ENCODE results near the gene GATA2. TPM values are rescaled to one million over a fixed set of nuclear protein-coding genes. Genes with fewer than 3 reads are reported as not detected.
A peak's percentile ranks its signal among the peaks of the same experiment; 100 is the strongest.

GATA2 gene
- total and polyA plus RNA-seq, 2 of the 8 experiments (the other 6 are each of a cell fraction or from before 2014, with no cell fraction given) = 0.03 to 0.30 TPM

DNA sequence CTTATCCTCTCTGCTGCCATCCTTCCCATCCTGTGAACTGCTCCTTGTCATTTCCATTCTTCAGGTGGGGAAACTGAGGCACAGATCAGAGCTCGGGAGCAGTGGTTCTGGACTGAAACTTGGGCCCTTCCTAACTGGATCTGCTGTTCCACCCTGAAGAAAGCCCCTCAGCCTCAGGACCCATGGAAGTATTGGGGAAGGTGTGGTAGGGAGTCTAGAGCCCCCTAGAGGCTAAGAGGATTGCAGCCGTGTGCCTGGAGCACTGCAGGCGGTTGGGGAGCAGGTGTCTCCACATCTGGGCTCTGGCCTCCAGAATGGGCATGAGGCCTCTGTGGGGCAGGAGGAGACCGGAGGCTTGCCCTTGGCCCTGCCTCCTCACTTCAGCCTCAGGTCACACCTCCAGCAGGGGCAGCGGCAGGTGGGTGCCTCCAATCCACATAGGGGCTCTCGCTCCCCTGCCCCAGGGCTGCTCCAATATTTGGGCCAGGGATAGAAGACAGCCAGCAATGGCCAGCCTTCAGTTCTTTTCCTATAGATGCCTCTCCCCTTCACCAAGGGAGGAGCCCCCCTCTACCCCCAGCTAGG lies 54.4 kb downstream of the GATA2 start:
- peaks cover 5 to 16% (median 12%) of the 10 kb centered on the region in 4 experiments for H3K4me1 ChIP-seq (replicated peaks in 1 of 4; ENCODE audit: control insufficient read depth in 3 of 4, insufficient read depth in 4 of 4, low read length in 3 of 4)
- no peak overlapping the region for H2AK5ac ChIP-seq (ENCODE audit: low read depth, low read length)
- no peak overlapping the region for H3K27ac ChIP-seq (ENCODE audit: low read depth, low read length)
- no peak overlapping the region for H2BK12ac ChIP-seq (ENCODE audit: low read depth, low read length)
- H3K9ac ChIP-seq (replicated peaks in 1 of 4; ENCODE audit: extremely low read depth in 1 of 4, low read depth in 3 of 4, low read length in 3 of 4) = no peak overlapping the region
- H3K18ac ChIP-seq (ENCODE audit: extremely low read depth, low read length) = no peak overlapping the region
- H3K27me3 ChIP-seq (replicated peaks in 1 of 4; ENCODE audit: control insufficient read depth in 3 of 4, extremely low read depth in 1 of 4, insufficient read depth in 3 of 4, low read length in 3 of 4) = peaks cover 0 to 17% (median 7%) of the 10 kb centered on the region in 4 experiments; a peak in 5 of 7 replicates
- no peak overlapping the region for H3K14ac ChIP-seq (ENCODE audit: insufficient read length)
- no peak overlapping the region for H4K8ac ChIP-seq (ENCODE audit: extremely low read depth, insufficient read depth, low read length)
- H3K23ac ChIP-seq (ENCODE audit: insufficient read length) = no peak overlapping the region
- FAIRE-seq (peak; percentile 39), DNase-seq (ENCODE audit: low read depth in 1 of 2, low spot score in 2 of 2) (no peak)
- CTCF ChIA-PET (ENCODE audit: partially characterized antibody) = interaction anchor here (0.6 to 12.6 kb wide), 36 partner anchors 10 to 359 kb away, joined by 3 to 144 read pairs (median 4); partner anchors contain the start of gene DNAJB8
- no peak overlapping the region for H3K56ac ChIP-seq (replicated peaks; ENCODE audit: insufficient read length, low read depth, low read length)
- H3K4me3 ChIP-seq (ENCODE audit: extremely low read depth in 1 of 4, insufficient read depth in 2 of 4, low read depth in 3 of 4, low read length in 4 of 4) = no peak overlapping the region
- H3K79me1 ChIP-seq (ENCODE audit: low read depth, low read length) = no peaks in the 10 kb centered on the region
- POLR2A ChIA-PET (ENCODE audit: partially characterized antibody) = interaction anchor here (0.5 kb wide), 1 partner anchor 36 kb away, joined by 4 read pairs; no protein-coding TSS in a partner anchor
- H4K5ac ChIP-seq (ENCODE audit: insufficient read length, low read depth, low read length) = no peak overlapping the region
- H2AFZ ChIP-seq (ENCODE audit: low read length) = no peak overlapping the region
- no peak overlapping the region for H2BK5ac ChIP-seq (ENCODE audit: low read depth, low read length)
- H3K4ac ChIP-seq (replicated peaks; ENCODE audit: insufficient read length, low read depth, low read length) = no peak overlapping the region
- no peaks in the 10 kb centered on the region for H3K36me3 ChIP-seq (ENCODE audit: control insufficient read depth in 2 of 4, insufficient read depth in 4 of 4, low read length in 3 of 4)
- no peaks in the 10 kb centered on the region for H3K79me2 ChIP-seq (ENCODE audit: control insufficient read depth in 1 of 2, insufficient read depth in 2 of 2, low read length in 2 of 2)
- 74% methylated on average over 6 of the region's 6 CpGs; no CpG with 5 or more reads in 1 of the 2 experiments for WGBS, 2 experiments (ENCODE audit: extremely low coverage in 1 of 2, insufficient coverage in 1 of 2, insufficient read length in 1 of 2, insufficient replicate concordance in 2 of 2, low coverage in 1 of 2, low lambda C conversion rate in 2 of 2, missing lambda C conversion rate in 1 of 2)
- no peaks in the 10 kb centered on the region for H3K23me2 ChIP-seq (ENCODE audit: low read depth, low read length)
- H3K9me3 ChIP-seq (ENCODE audit: insufficient read depth in 2 of 2, low read depth in 1 of 2, low read length in 1 of 2) = no peaks in the 10 kb centered on the region
- H2BK20ac ChIP-seq (ENCODE audit: low read length) = no peak overlapping the region
- H4K20me1 ChIP-seq (replicated peaks in 1 of 2; ENCODE audit: control insufficient read depth in 1 of 2, insufficient read depth in 2 of 2, low read length in 2 of 2) = peaks cover 0 to 4% of the 10 kb centered on the region in 2 experiments
- no peak overlapping the region for H3K4me2 ChIP-seq (ENCODE audit: insufficient read depth in 1 of 2, low read depth in 2 of 2, low read length in 2 of 2)
- no peak overlapping the region for H4K91ac ChIP-seq (replicated peaks; ENCODE audit: insufficient read length, low read length)
- no peak overlapping the region for H2BK15ac ChIP-seq (ENCODE audit: low read length)
- H2BK120ac ChIP-seq (replicated peaks; ENCODE audit: low read depth, low read length) = no peak overlapping the region
- TF ChIP-seq TAF7 (optimal IDR thresholded peaks at IDR 0.05; ENCODE audit: borderline replicate concordance, low read depth, low read length) (peak; percentile 28), SAP30 (IDR thresholded peaks at IDR 0.05; ENCODE audit: insufficient read depth, insufficient replicate concordance, low read length) (no peak), TCF12 (IDR thresholded peaks at IDR 0.05; ENCODE audit: low read depth, low read length) (peak; percentile 59; the same call in 1 of the 2 replicates), RAD21 (IDR thresholded peaks at IDR 0.05 in 1 of 2, conservative IDR thresholded peaks at IDR 0.05 in 1 of 2; ENCODE audit: low read depth in 2 of 2, low read length in 2 of 2) (peak; percentile 56 to 70)
- TF ChIP-seq, protein P1, sequence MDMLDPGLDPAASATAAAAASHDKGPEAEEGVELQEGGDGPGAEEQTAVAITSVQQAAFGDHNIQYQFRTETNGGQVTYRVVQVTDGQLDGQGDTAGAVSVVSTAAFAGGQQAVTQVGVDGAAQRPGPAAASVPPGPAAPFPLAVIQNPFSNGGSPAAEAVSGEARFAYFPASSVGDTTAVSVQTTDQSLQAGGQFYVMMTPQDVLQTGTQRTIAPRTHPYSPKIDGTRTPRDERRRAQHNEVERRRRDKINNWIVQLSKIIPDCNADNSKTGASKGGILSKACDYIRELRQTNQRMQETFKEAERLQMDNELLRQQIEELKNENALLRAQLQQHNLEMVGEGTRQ (IDR thresholded peaks at IDR 0.05; ENCODE audit: low read length) = 0 out of 2 replicates have a peak, but pooled peaks have one; percentile 7
- TF ChIP-seq, protein P2, sequence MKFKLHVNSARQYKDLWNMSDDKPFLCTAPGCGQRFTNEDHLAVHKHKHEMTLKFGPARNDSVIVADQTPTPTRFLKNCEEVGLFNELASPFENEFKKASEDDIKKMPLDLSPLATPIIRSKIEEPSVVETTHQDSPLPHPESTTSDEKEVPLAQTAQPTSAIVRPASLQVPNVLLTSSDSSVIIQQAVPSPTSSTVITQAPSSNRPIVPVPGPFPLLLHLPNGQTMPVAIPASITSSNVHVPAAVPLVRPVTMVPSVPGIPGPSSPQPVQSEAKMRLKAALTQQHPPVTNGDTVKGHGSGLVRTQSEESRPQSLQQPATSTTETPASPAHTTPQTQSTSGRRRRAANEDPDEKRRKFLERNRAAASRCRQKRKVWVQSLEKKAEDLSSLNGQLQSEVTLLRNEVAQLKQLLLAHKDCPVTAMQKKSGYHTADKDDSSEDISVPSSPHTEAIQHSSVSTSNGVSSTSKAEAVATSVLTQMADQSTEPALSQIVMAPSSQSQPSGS (IDR thresholded peaks at IDR 0.05; ENCODE audit: low read length) = 0 out of 2 replicates have a peak, but pooled peaks have one; percentile 18
